Measurements from ENCODE around the gene ARMC2. TPM values are rescaled to one million over a fixed set of nuclear protein-coding genes. Genes with fewer than 3 reads are reported as not detected.

The ARMC2 gene
- total and polyA plus RNA-seq, 2 of the 8 experiments (the other 6 are each of a cell fraction or from before 2014, with no cell fraction given): 1.6 to 4.4 TPM

GRCh38 chr6:109015176-109015575 is 167.0 kb downstream of the ARMC2 start:
- Histone ChIP-seq H3K18ac (ENCODE audit: extremely low read depth, low read length) (no peak overlapping the region), H3K36me3 (ENCODE audit: control insufficient read depth in 2 of 4, insufficient read depth in 4 of 4, low read length in 3 of 4) (no peaks in the 10 kb centered on the region), H2BK15ac (ENCODE audit: low read length) (no peak overlapping the region), H3K14ac (ENCODE audit: insufficient read length) (no peak overlapping the region), H3K79me1 (ENCODE audit: low read depth, low read length) (no peaks in the 10 kb centered on the region), H4K20me1 (replicated peaks in 1 of 2; ENCODE audit: control insufficient read depth in 1 of 2, insufficient read depth in 2 of 2, low read length in 2 of 2) (no peaks in the 10 kb centered on the region), H4K5ac (ENCODE audit: insufficient read length, low read depth, low read length) (no peak overlapping the region), H3K4me2 (ENCODE audit: insufficient read depth in 1 of 2, low read depth in 2 of 2, low read length in 2 of 2) (no peak overlapping the region), H3K9ac (replicated peaks in 1 of 4; ENCODE audit: extremely low read depth in 1 of 4, low read depth in 3 of 4, low read length in 3 of 4) (no peak overlapping the region), H4K8ac (ENCODE audit: extremely low read depth, insufficient read depth, low read length) (no peak overlapping the region), H3K23me2 (ENCODE audit: low read depth, low read length) (no peaks in the 10 kb centered on the region), H3K56ac (replicated peaks; ENCODE audit: insufficient read length, low read depth, low read length) (no peak overlapping the region), H2BK12ac (ENCODE audit: low read depth, low read length) (no peak overlapping the region), H2BK20ac (ENCODE audit: low read length) (no peak overlapping the region), H3K4me1 (replicated peaks in 1 of 4; ENCODE audit: control insufficient read depth in 3 of 4, insufficient read depth in 4 of 4, low read length in 3 of 4) (peaks cover 0 to 2% (median 0%) of the 10 kb centered on the region in 4 experiments; a peak in 1 of 7 replicates), H3K9me3 (ENCODE audit: insufficient read depth in 2 of 2, low read depth in 1 of 2, low read length in 1 of 2) (no peaks in the 10 kb centered on the region), H3K23ac (ENCODE audit: insufficient read length) (no peak overlapping the region), H3K4me3 (ENCODE audit: extremely low read depth in 1 of 4, insufficient read depth in 2 of 4, low read depth in 3 of 4, low read length in 4 of 4) (no peak overlapping the region), H2AFZ (ENCODE audit: low read length) (no peak overlapping the region), H2BK5ac (ENCODE audit: low read depth, low read length) (no peak overlapping the region), H4K91ac (replicated peaks; ENCODE audit: insufficient read length, low read length) (no peak overlapping the region), H3K79me2 (ENCODE audit: control insufficient read depth in 1 of 2, insufficient read depth in 2 of 2, low read length in 2 of 2) (no peaks in the 10 kb centered on the region), H3K27me3 (replicated peaks in 1 of 4; ENCODE audit: control insufficient read depth in 3 of 4, extremely low read depth in 1 of 4, insufficient read depth in 3 of 4, low read length in 3 of 4) (peaks cover 0 to 1% (median 0%) of the 10 kb centered on the region in 4 experiments; a peak in 1 of 7 replicates), H2BK120ac (replicated peaks; ENCODE audit: low read depth, low read length) (no peak overlapping the region), H2AK5ac (ENCODE audit: low read depth, low read length) (no peak overlapping the region), H3K27ac (ENCODE audit: low read depth, low read length) (no peak overlapping the region), H3K4ac (replicated peaks; ENCODE audit: insufficient read length, low read depth, low read length) (no peak overlapping the region)
- TF ChIP-seq NRF1 (IDR thresholded peaks at IDR 0.05; ENCODE audit: low read depth, low read length): no peak
- DNase-seq (ENCODE audit: low read depth in 1 of 2, low spot score in 2 of 2) (no peak), FAIRE-seq (no peak)
- ChIA-PET CTCF (ENCODE audit: partially characterized antibody) (interaction anchor here (0.7 to 1.0 kb wide), 2 partner anchors 10 to 100 kb away, joined by 4 read pairs; no protein-coding TSS in a partner anchor), POLR2A (ENCODE audit: partially characterized antibody) (no interaction called here)

Data from H1 (cell line).